Endothelial cell of umbilical vein (primary cell): ENCODE results near the gene TSG101. TPM values are rescaled to one million over a fixed set of nuclear protein-coding genes. Genes with fewer than 3 reads are reported as not detected.

Experiments used
- BruUV-seq: library from RNA; stranded (reverse); fragments of 400-500 nt; replicated peaks from 2 replicates; lab custom pipeline; 2021; lab: Mats Ljungman, UMichigan
- CTCF ChIA-PET: fragments of 300-600, 350-600 bp; sonication (Branson Sonifier 250); formaldehyde crosslinking; loops from one replicate; lab custom pipeline; 2021; ENCODE audit warnings: antibody characterized with exemption, inconsistent platforms; lab: Charles Lee
- POLR2A ChIA-PET: fragments of 300-600, 350-600 bp; sonication (Branson Sonifier 250); formaldehyde crosslinking; loops from one replicate; lab custom pipeline; 2021; ENCODE audit warnings: antibody characterized with exemption, inconsistent platforms; lab: Charles Lee
- DNase-seq: peaks from one replicate; pipeline ENCODE4 v3.0.0-alpha.2; 2011; ENCODE audit warnings: low read depth, low spot score
- FAIRE-seq: peaks from 2 replicates; lab custom pipeline; 2011; peaks lifted over from hg19 to GRCh38; lab: Jason Lieb, UNC
- H2AFZ ChIP-seq: 2 replicates; pipeline ENCODE4 v1.6.0; 2012; ENCODE audit warnings: low read depth, low read length, control low read depth, inconsistent platforms
- H3K27ac ChIP-seq: 2 replicates; pipeline ENCODE4 v1.5.1; 2011; ENCODE audit warnings: low read depth, mild to moderate bottlenecking, control low read depth, low read length, moderate library complexity; ENCODE audit not compliant: insufficient read depth
- H3K27me3 ChIP-seq, 2 experiments: 2 replicates each; pipeline versions ENCODE4 v1.6.0 to v1.6.1; 2011; ENCODE audit warnings: low read length in 2 of 2, mixed read lengths in 1 of 2; ENCODE audit not compliant: control insufficient read depth in 2 of 2, insufficient read depth in 2 of 2
- H3K36me3 ChIP-seq, 2 experiments: 2 replicates in 1 of 2; 3 replicates in 1 of 2; pipeline ENCODE4 v1.5.1; 2011; ENCODE audit warnings: low read length in 2 of 2, mild to moderate bottlenecking in 1 of 2, moderate library complexity in 1 of 2; ENCODE audit not compliant: control insufficient read depth in 2 of 2, insufficient read depth in 2 of 2; ENCODE audit errors: extremely low read depth in 1 of 2
- H3K4me1 ChIP-seq: 3 replicates; pipeline ENCODE4 v1.5.1; 2011; ENCODE audit warnings: mild to moderate bottlenecking, low read length; ENCODE audit not compliant: control insufficient read depth, insufficient read depth; ENCODE audit errors: extremely low read depth
- H3K4me2 ChIP-seq: 2 replicates; pipeline ENCODE4 v1.6.1; 2011; ENCODE audit warnings: low read length, control low read depth, mixed read lengths; ENCODE audit not compliant: insufficient read depth
- H3K4me3 ChIP-seq, 3 experiments: fragments of 200-600 bp in 1 of 3; sonication (generic), shearing (Covaris generic) in 1 of 3; replicated peaks in 1 of 3; 2 replicates each; pipeline ENCODE4 v1.5.1; 2011 to 2016; ENCODE audit warnings: control low read depth in 3 of 3, low read length in 3 of 3, mild to moderate bottlenecking in 2 of 3, inconsistent platforms in 1 of 3, low read depth in 1 of 3, moderate library complexity in 1 of 3; ENCODE audit not compliant: insufficient read depth in 1 of 3
- H3K79me2 ChIP-seq: 2 replicates; pipeline ENCODE4 v1.6.0; 2012; ENCODE audit warnings: low read length, inconsistent platforms; ENCODE audit not compliant: control insufficient read depth, insufficient read depth
- H3K9ac ChIP-seq: replicated peaks from 2 replicates; pipeline ENCODE3; 2011; ENCODE audit warnings: low read length, control low read depth; ENCODE audit not compliant: insufficient read depth; ENCODE audit errors: extremely low read depth
- H3K9me1 ChIP-seq: replicated peaks from 3 replicates; pipeline ENCODE4 v1.6.0; 2011; ENCODE audit warnings: mild to moderate bottlenecking, low read length; ENCODE audit not compliant: control insufficient read depth, insufficient read depth; ENCODE audit errors: extremely low read depth
- H3K9me3 ChIP-seq: replicated peaks from 2 replicates; pipeline ENCODE4 v1.5.1; 2012; ENCODE audit warnings: low read length, inconsistent platforms; ENCODE audit not compliant: control insufficient read depth, insufficient read depth
- H4K20me1 ChIP-seq: replicated peaks from 2 replicates; pipeline ENCODE3; 2011; ENCODE audit warnings: mild to moderate bottlenecking, low read length; ENCODE audit not compliant: control insufficient read depth, insufficient read depth; ENCODE audit errors: extremely low read depth
- CTCF ChIP-seq, 2 donors: IDR thresholded peaks; 1 replicate in 1 of 2; 2 replicates in 1 of 2; pipeline ENCODE4 v1.5.1; 2011; ENCODE audit warnings: low read length in 2 of 2, mild to moderate bottlenecking in 2 of 2, moderate library complexity in 2 of 2, control low read depth in 1 of 2, inconsistent platforms in 1 of 2, low read depth in 1 of 2; ENCODE audit not compliant: insufficient read depth in 1 of 2; ENCODE audit errors: extremely low read depth in 1 of 2
- EZH2 ChIP-seq: IDR thresholded peaks from 2 replicates; pipeline ENCODE4 v1.6.1; 2012; ENCODE audit warnings: borderline replicate concordance, low read depth, mild to moderate bottlenecking, moderate library complexity, low read length, inconsistent platforms; ENCODE audit not compliant: severe bottlenecking
- FOS ChIP-seq: IDR thresholded peaks from 2 replicates; pipeline ENCODE4 v1.6.1; 2011; ENCODE audit warnings: mild to moderate bottlenecking, low read length, moderate library complexity, borderline replicate concordance; ENCODE audit not compliant: insufficient read depth
- GATA2 ChIP-seq: IDR thresholded peaks from 2 replicates; pipeline ENCODE4 v1.7.0; 2011; ENCODE audit warnings: low read depth, mild to moderate bottlenecking, moderate library complexity, mixed read lengths, low read length; ENCODE audit not compliant: insufficient read length, insufficient read depth
- JUN ChIP-seq: IDR thresholded peaks from 2 replicates; pipeline ENCODE4 v1.6.1; 2011; ENCODE audit warnings: borderline replicate concordance, low read depth; ENCODE audit not compliant: insufficient read length, insufficient read depth
- MAX ChIP-seq: IDR thresholded peaks from 2 replicates; pipeline ENCODE4 v1.6.1; 2011; ENCODE audit not compliant: insufficient read depth, insufficient read length
- MYC ChIP-seq: IDR thresholded peaks from one replicate; pipeline ENCODE4 v1.6.1; 2011; ENCODE audit warnings: mild to moderate bottlenecking, low read depth, low read length
- POLR2A ChIP-seq: IDR thresholded peaks from 2 replicates; pipeline ENCODE4 v1.6.1; 2012; ENCODE audit warnings: low read depth, mild to moderate bottlenecking, control low read depth, low read length
- POLR2AphosphoS5 ChIP-seq: IDR thresholded peaks from 2 replicates; pipeline ENCODE4 v1.6.1; 2012; ENCODE audit warnings: low read depth, mild to moderate bottlenecking, control low read depth, low read length, moderate library complexity; ENCODE audit not compliant: insufficient read depth
- dilution Hi-C: fragments of 300-500 bp; cut with MboI; formaldehyde crosslinking; loops from one replicate; pipeline ENCODE4 v1.15.0; 2019; ENCODE audit warnings: low sequenced_read_pairs; ENCODE audit not compliant: extremely low pct_ligation_motif_present
- intact Hi-C: fragments of 100-400 bp; cut with micrococcal nuclease; formaldehyde crosslinking; loops from one replicate; pipeline ENCODE4 v1.10.0; 2022
- polyA plus RNA-seq, 4 experiments: library from polyadenylated mRNA; depleted of rRNA in 3 of 4; stranded (reverse) in 3 of 4; unstranded in 1 of 4; fragments of >200 nt; gene quantifications; 2 replicates each; pipeline versions ENCODE4 v1.2.1 to v1.2.3, GENCODE V29; 2011 to 2012; ENCODE audit warnings: missing spikeins in 1 of 4
- total RNA-seq: library from RNA; stranded (reverse); gene quantifications from 2 replicates; pipeline ENCODE4 v1.2.3, GENCODE V29; 2021

The TSG101 gene
- total and polyA plus RNA-seq, 2 donors (not counting 3 experiments of a cell fraction or from before 2014, with no cell fraction given): 41.3 to 163 TPM

GRCh38 chr11:18564149-18564548 lies 37.4 kb upstream of the TSG101 start:
- no peak for DNase-seq
- H3K27me3 ChIP-seq: no peaks in the 10 kb centered on the region
- TF ChIP-seq CTCF (IDR thresholded peaks at IDR 0.05; ENCODE audit: extremely low read depth in 1 of 2, insufficient read depth in 1 of 2, low read depth in 1 of 2, low read length in 2 of 2): no peak
- no peak for TF ChIP-seq MAX
- no peak for TF ChIP-seq MYC
- TF ChIP-seq EZH2: no peak
- no peak for TF ChIP-seq POLR2A
- TF ChIP-seq JUN: no peak
- TF ChIP-seq FOS: no peak
- no peak for TF ChIP-seq GATA2
- TF ChIP-seq POLR2AphosphoS5: no peak
- no peaks in the 10 kb centered on the region for H3K9me3 ChIP-seq
- H3K79me2 ChIP-seq: no peaks in the 10 kb centered on the region
- no peak for FAIRE-seq
- intact Hi-C loops (no loop called here), dilution Hi-C loops (no loop called here)
- ChIA-PET CTCF (interaction anchor here (1.2 kb wide), 2 partner anchors 23 to 46 kb away, joined by 3 to 4 read pairs; no protein-coding TSS in a partner anchor), POLR2A (no interaction called here)
- H3K27ac ChIP-seq: no peak overlapping the region
- BruUV-seq: no TSS peak
- no peaks in the 10 kb centered on the region for H3K4me1 ChIP-seq
- H3K9me1 ChIP-seq: no peaks in the 10 kb centered on the region
- H4K20me1 ChIP-seq: no peaks in the 10 kb centered on the region
- H2AFZ ChIP-seq: no peak overlapping the region
- H3K4me3 ChIP-seq: no peak overlapping the region
- peaks cover 2 to 4% of the 10 kb centered on the region in 2 experiments for H3K36me3 ChIP-seq
- H3K9ac ChIP-seq: no peak overlapping the region
- H3K4me2 ChIP-seq: no peak overlapping the region
